A549 (cell line): ENCODE results near the gene ADCY3. TPM values are rescaled to one million over a fixed set of nuclear protein-coding genes. Genes with fewer than 3 reads are reported as not detected.

Experiments
- ATAC-seq, 2 experiments: fragments of 200-7000 bp in 1 of 2; fragments of >200 bp in 1 of 2; cut with Nextera tagmentation in 1 of 2; cut with Tn5 transposase in 1 of 2; 3 replicates each; pipeline versions ENCODE4 v1.8.0 to v1.9.1; 2018 to 2020; ENCODE audit warnings: mild to moderate bottlenecking in 1 of 2, moderate library complexity in 1 of 2
- CTCF ChIA-PET: fragments of 300-600 bp; sonication (Branson Sonifier 250); formaldehyde crosslinking; extraction: SDS; loops from one replicate; lab custom pipeline; 2021; ENCODE audit warnings: antibody characterized with exemption, inconsistent platforms; lab: Yijun Ruan, JAX
- POLR2A ChIA-PET: fragments of 350-600 bp; formaldehyde crosslinking; extraction: SDS; loops from one replicate; lab custom pipeline; 2021; ENCODE audit warnings: antibody characterized with exemption, inconsistent platforms; lab: Yijun Ruan, JAX
- DNase-seq, 2 experiments: peaks; one replicate each; pipeline versions ENCODE4 v3.0.0 to v3.0.0-alpha.2; 2011 to 2016; ENCODE audit warnings: low read depth in 1 of 2, low spot score in 1 of 2
- FAIRE-seq: peaks from 2 replicates; lab custom pipeline; 2011; peaks lifted over from hg19 to GRCh38; lab: Jason Lieb, UNC
- H3K27ac ChIP-seq, 2 experiments: fragments of >200 bp; sonication (Bioruptor Twin); formaldehyde crosslinking; 3 replicates each; pipeline ENCODE4 v1.5.1; 2016 to 2017
- H3K4me1 ChIP-seq: fragments of >200 bp; sonication (Bioruptor Twin); formaldehyde crosslinking; 3 replicates; pipeline ENCODE4 v1.6.1; 2016
- H3K4me2 ChIP-seq: fragments of >200 bp; sonication (Bioruptor Twin); formaldehyde crosslinking; 3 replicates; pipeline ENCODE4 v1.6.1; 2016
- H3K4me3 ChIP-seq: fragments of >200 bp; sonication (Bioruptor Twin); formaldehyde crosslinking; 3 replicates; pipeline ENCODE4 v1.5.1; 2016
- H3K9me3 ChIP-seq: fragments of >200 bp; sonication (Bioruptor Twin); formaldehyde crosslinking; 3 replicates; pipeline ENCODE4 v1.6.1; 2016
- BHLHE40 ChIP-seq: IDR thresholded peaks from 2 replicates; pipeline ENCODE4 v1.6.1; 2012; ENCODE audit warnings: low read depth, low read length, inconsistent platforms
- CEBPB ChIP-seq, 2 experiments: fragments of >200 bp in 1 of 2; sonication (Bioruptor Twin) in 1 of 2; formaldehyde crosslinking in 1 of 2; IDR thresholded peaks; 2 replicates each; pipeline ENCODE4 v1.6.1; 2012 to 2016
- CHD4 ChIP-seq: fragments of 200-600 bp; sonication (generic); IDR thresholded peaks from 2 replicates; pipeline ENCODE4 v1.6.1; 2016; ENCODE audit warnings: antibody characterized with exemption, mild to moderate bottlenecking, borderline replicate concordance
- EHF ChIP-seq: fragments of 250-450 bp; sonication (Bioruptor Pico); IDR thresholded peaks from 2 replicates; pipeline ENCODE4 v1.5.0; 2020; ENCODE audit warnings: mild to moderate bottlenecking
- EP300 ChIP-seq, 2 experiments: fragments of >200 bp; sonication (Bioruptor Twin); formaldehyde crosslinking; IDR thresholded peaks; 2 replicates in 1 of 2; 3 replicates in 1 of 2; pipeline ENCODE4 v1.6.1; 2016 to 2017
- ESRRA ChIP-seq: fragments of 150-350 bp; IDR thresholded peaks from 2 replicates; pipeline ENCODE4 v1.6.1; 2014; ENCODE audit warnings: mild to moderate bottlenecking, low read length, borderline replicate concordance
- FOSB ChIP-seq: fragments of 250-450 bp; sonication (Bioruptor Pico); IDR thresholded peaks from 2 replicates; pipeline ENCODE4 v1.5.0; 2020; ENCODE audit warnings: mild to moderate bottlenecking, moderate library complexity
- FOSL2 ChIP-seq, 2 experiments: fragments of 450-650 bp in 1 of 2; fragments of >200 bp in 1 of 2; sonication (Bioruptor Twin) in 1 of 2; formaldehyde crosslinking; IDR thresholded peaks; 2 replicates each; pipeline versions ENCODE4 v1.5.0 to v1.6.1; 2016 to 2020; ENCODE audit warnings: mild to moderate bottlenecking in 1 of 2, moderate library complexity in 1 of 2
- HDAC2 ChIP-seq: fragments of 200-600 bp; sonication (generic); IDR thresholded peaks from 2 replicates; pipeline ENCODE4 v1.6.1; 2016
- HOXA7 ChIP-seq: fragments of 250-450 bp; sonication (Bioruptor Pico); IDR thresholded peaks from 2 replicates; pipeline ENCODE4 v1.5.0; 2020; ENCODE audit warnings: mild to moderate bottlenecking, moderate library complexity
- KDM1A ChIP-seq: fragments of 200-600 bp; sonication (generic); IDR thresholded peaks from 2 replicates; pipeline ENCODE4 v1.6.1; 2016; ENCODE audit warnings: low read depth, mild to moderate bottlenecking
- MAFK ChIP-seq: fragments of 450-650 bp; IDR thresholded peaks from 2 replicates; pipeline ENCODE4 v1.6.1; 2014; ENCODE audit not compliant: partially characterized antibody
- MAX ChIP-seq: IDR thresholded peaks from 2 replicates; pipeline ENCODE4 v1.6.1; 2012
- MYC ChIP-seq: IDR thresholded peaks from 2 replicates; pipeline ENCODE4 v1.6.1; 2012; ENCODE audit warnings: mild to moderate bottlenecking, inconsistent platforms, low read length, improper control_type of control experiment, borderline replicate concordance
- PHF8 ChIP-seq: fragments of 200-600 bp; sonication (generic); IDR thresholded peaks from 2 replicates; pipeline ENCODE4 v1.6.1; 2016; ENCODE audit warnings: low read depth, mild to moderate bottlenecking, antibody characterized with exemption, moderate library complexity, borderline replicate concordance
- RFX5 ChIP-seq: fragments of 450-650 bp; IDR thresholded peaks from 2 replicates; pipeline ENCODE4 v1.7.1; 2014; ENCODE audit warnings: antibody characterized with exemption, mild to moderate bottlenecking, moderate library complexity
- USF2 ChIP-seq: fragments of 450-650 bp; IDR thresholded peaks from 2 replicates; pipeline ENCODE4 v1.6.1; 2014; ENCODE audit warnings: antibody characterized with exemption
- ZFP36 ChIP-seq: fragments of 450-650 bp; IDR thresholded peaks from 2 replicates; pipeline ENCODE4 v1.6.1; 2014; ENCODE audit warnings: borderline replicate concordance; ENCODE audit not compliant: partially characterized antibody
- ZSCAN20 ChIP-seq: fragments of 250-450 bp; sonication (Bioruptor Pico); IDR thresholded peaks from 2 replicates; pipeline ENCODE4 v1.8.0; 2022; ENCODE audit warnings: mild to moderate bottlenecking, moderate library complexity
- WGBS: methylation state at CpG from one replicate; pipeline ENCODE4 v1.1.6; 2017; ENCODE audit errors: missing lambda C conversion rate; 5-methylcytosine and 5-hydroxymethylcytosine counted together
- polyA plus RNA-seq, 4 experiments: library from polyadenylated mRNA; depleted of rRNA in 3 of 4; stranded (reverse); fragments of >200 nt; fragmentation: RNase III in 1 of 4; extraction: RNeasy Plus Mini Kit Qiagen cat#74134 plus additional on column Dnase treatment in 1 of 4; gene quantifications; 2 replicates in 3 of 4; 3 replicates in 1 of 4; pipeline ENCODE4 v1.2.3, GENCODE V29; 2011 to 2017

Gene ADCY3
- polyA plus RNA-seq, 2 of the 4 experiments (the other 2 are of a cell fraction): 37.4 to 65.4 TPM

GRCh38 chr2:24908461-24908901, 11.6 kb downstream of the ADCY3 start:
- Histone ChIP-seq H3K4me1 (no peaks in the 10 kb centered on the region), H3K4me2 (no peak overlapping the region), H3K4me3 (no peak overlapping the region), H3K27ac (no peak overlapping the region), H3K9me3 (peaks cover 6% of the 10 kb centered on the region; the same call in 2 of the 3 replicates)
- DNase-seq (no peak), FAIRE-seq (no peak), ATAC-seq (no peak)
- TF ChIP-seq ZSCAN20 (CRISPR knock-in tag) (no peak), PHF8 (no peak), FOSB (CRISPR knock-in tag) (no peak), BHLHE40 (no peak), EHF (CRISPR knock-in tag) (no peak), MAFK (no peak), MYC (no peak), RFX5 (no peak), ESRRA (no peak), MAX (no peak), KDM1A (no peak), HOXA7 (CRISPR knock-in tag) (no peak), CHD4 (no peak)
- WGBS: 82% methylated on average over 8 of the region's 8 CpGs
- ChIA-PET POLR2A (no interaction called here), CTCF (interaction anchor here (0.9 to 1.3 kb wide), 2 partner anchors 9 to 25 kb away, joined by 3 to 4 read pairs; no protein-coding TSS in a partner anchor)

DNA sequence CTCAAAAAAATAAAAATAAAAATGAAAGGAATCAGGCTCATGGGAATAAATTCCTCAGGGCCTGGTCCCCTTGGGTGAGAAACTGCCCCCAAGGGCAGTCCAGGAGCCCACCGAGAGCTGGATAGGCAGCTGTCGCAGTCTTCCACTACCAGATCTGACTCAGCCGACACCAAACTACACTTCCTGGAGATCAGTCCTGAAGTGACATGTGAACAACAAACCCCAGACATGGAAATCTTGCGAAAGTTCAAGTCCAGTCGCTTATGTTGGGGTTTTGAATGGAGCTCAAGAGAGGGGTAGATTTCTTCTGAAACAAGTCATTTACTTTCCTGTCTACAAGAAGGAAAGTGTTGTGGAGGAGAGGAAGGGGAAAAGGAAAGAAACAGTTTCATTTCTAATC, 12.9 kb downstream of the ADCY3 start:
- Histone ChIP-seq H3K9me3 (peaks cover 6% of the 10 kb centered on the region; the same call in 2 of the 3 replicates), H3K4me2 (no peak overlapping the region), H3K27ac (no peak overlapping the region), H3K4me1 (no peaks in the 10 kb centered on the region), H3K4me3 (no peak overlapping the region)
- CTCF ChIA-PET: interaction anchor here (0.8 kb wide), 1 partner anchor 50 kb away, joined by 4 read pairs; no protein-coding TSS in a partner anchor
- FAIRE-seq (no peak), DNase-seq (no peak), ATAC-seq (no peak)
- TF ChIP-seq FOSL2 (IDR thresholded peaks at IDR 0.05): no peak
- TF ChIP-seq FOSL2 (CRISPR knock-in tag; IDR thresholded peaks at IDR 0.05): no peak
- TF ChIP-seq FOSB (CRISPR knock-in tag): no peak
- TF ChIP-seq CEBPB (IDR thresholded peaks at IDR 0.05): no peak
- POLR2A ChIA-PET: no interaction called here
- WGBS: 88% methylated on average over 5 of the region's 5 CpGs

- WGBS: 89% methylated on average over 6 of the region's 6 CpGs
- no peak; a peak in 1 of 6 replicates for ATAC-seq
- POLR2A ChIA-PET: no interaction called here
- FAIRE-seq: no peak
- no peak for TF ChIP-seq EP300 (IDR thresholded peaks at IDR 0.05)
- TF ChIP-seq HDAC2: no peak
- no peak for TF ChIP-seq RFX5
- no peak for TF ChIP-seq ZFP36
- no peak for TF ChIP-seq USF2
- no peak for DNase-seq
- H3K27ac ChIP-seq: no peak overlapping the region
- no peak overlapping the region for H3K4me2 ChIP-seq
- H3K9me3 ChIP-seq: peaks cover 6% of the 10 kb centered on the region; the same call in 2 of the 3 replicates
- no peak overlapping the region for H3K4me3 ChIP-seq
- no peaks in the 10 kb centered on the region for H3K4me1 ChIP-seq
- CTCF ChIA-PET: interaction anchor here (0.6 kb wide), 1 partner anchor 391 kb away, joined by 3 read pairs; no protein-coding TSS in a partner anchor
Observed at GRCh38 chr2:24906466-24906865, 13.6 kb downstream of the ADCY3 start.
